ENCODE data around the gene MBD3L2B. TPM values are rescaled to one million over a fixed set of nuclear protein-coding genes. Genes with fewer than 3 reads are reported as not detected.
"Not testable (repeated sequence)": the region's sequence is repeated elsewhere in the genome, so short reads cannot be mapped to it uniquely, and the experiment has no call there.

The MBD3L2B gene
- total RNA-seq, result not detected
- long read RNA-seq, result 0 reads

DNA sequence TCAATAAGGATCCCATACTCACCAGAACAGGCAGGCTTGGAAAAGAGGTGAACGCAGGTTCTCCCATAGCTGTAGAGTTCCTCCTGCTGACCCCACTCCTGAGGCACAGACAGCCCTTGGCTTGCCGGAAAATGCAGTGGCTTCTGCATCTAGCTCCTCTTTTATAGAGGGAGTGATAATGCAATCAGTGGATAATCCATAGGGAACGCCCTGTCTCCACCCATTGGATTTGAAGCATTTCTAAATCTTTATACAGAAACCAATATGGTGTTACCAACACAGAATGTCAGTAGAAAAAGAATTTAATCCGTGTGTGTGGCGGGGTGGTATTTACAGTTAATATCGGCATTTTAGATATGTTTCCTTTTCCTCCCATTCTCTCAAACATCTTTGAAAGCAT lies at the start of gene MBD3L2B:
TSS of gene MBD3L2B (minus strand) at position 101 of the 400 bp plus-strand sequence. CDS start at position 67, 34 bp downstream.
- ATAC-seq; DNase-seq; H3K36me3 ChIP-seq; H3K27me3 ChIP-seq; intact Hi-C loops (cut with DNase I); H3K27ac ChIP-seq; H3K4me3 ChIP-seq; H3K4me1 ChIP-seq; H3K9me3 ChIP-seq: not testable (repeated sequence)
- WGBS (ENCODE audit: insufficient coverage, low coverage, low lambda C conversion rate, missing lambda C conversion rate), result no CpG with 5 or more reads among the region's 6 CpGs

- intact Hi-C loops (cut with DNase I), result no loop called here
- H3K9me3 ChIP-seq, result no peaks in the 10 kb centered on the region
- no peaks in the 10 kb centered on the region for H3K27me3 ChIP-seq
- H3K4me3 ChIP-seq, result peak overlapping the region; percentile 61 to 99 (median 89)
- peak overlapping the region; percentile 25 to 73 (median 33) for H3K27ac ChIP-seq
- peaks cover 0 to 10% (median 3%) of the 10 kb centered on the region in 4 donors for H3K4me1 ChIP-seq
- WGBS (ENCODE audit: insufficient coverage, low coverage, low lambda C conversion rate, missing lambda C conversion rate), result 0% methylated on average over 10 of the region's 12 CpGs
- ATAC-seq, result peak in 1 of 4 donors; percentile 1
- TF ChIP-seq POLR2A (IDR thresholded peaks at IDR 0.05) (no peak), CTCF (IDR thresholded peaks at IDR 0.05) (no peak)
- peaks cover 4 to 26% (median 18%) of the 10 kb centered on the region in 4 donors for H3K36me3 ChIP-seq
- DNase-seq, result no peak
Observed at GRCh38 chr19:7069904-7070226, 48.6 kb upstream of the MBD3L2B start.

GRCh38 chr19:7069042-7069903 lies 48.0 kb upstream of the MBD3L2B start, which contains the start of gene ZNF557:
ZNF557 (plus strand) TSS chr19:7069703; CDS start chr19:7075075, 5,372 bp downstream.
- intact Hi-C loops (cut with DNase I), result no loop called here
- Histone ChIP-seq H3K9me3 (no peaks in the 10 kb centered on the region), H3K36me3 (peaks cover 4 to 26% (median 16%) of the 10 kb centered on the region in 4 donors), H3K27ac (peak within 1 kb of the TSS; percentile 25 to 73 (median 33)), H3K4me3 (peak within 1 kb of the TSS; percentile 61 to 99 (median 89)), H3K4me1 (peaks cover 0 to 10% (median 3%) of the 10 kb centered on the region in 4 donors), H3K27me3 (no peaks in the 10 kb centered on the region)
- DNase-seq, result peak; percentile 99 to 100 (median 100)
- ATAC-seq, result peak; percentile 99 to 100 (median 100)
- TF ChIP-seq POLR2A (IDR thresholded peaks at IDR 0.05) (peak; percentile 61), CTCF (IDR thresholded peaks at IDR 0.05) (no peak)
- under 1% methylated on average over 23 of the region's 56 CpGs for WGBS (ENCODE audit: insufficient coverage, low coverage, low lambda C conversion rate, missing lambda C conversion rate)

DNA sequence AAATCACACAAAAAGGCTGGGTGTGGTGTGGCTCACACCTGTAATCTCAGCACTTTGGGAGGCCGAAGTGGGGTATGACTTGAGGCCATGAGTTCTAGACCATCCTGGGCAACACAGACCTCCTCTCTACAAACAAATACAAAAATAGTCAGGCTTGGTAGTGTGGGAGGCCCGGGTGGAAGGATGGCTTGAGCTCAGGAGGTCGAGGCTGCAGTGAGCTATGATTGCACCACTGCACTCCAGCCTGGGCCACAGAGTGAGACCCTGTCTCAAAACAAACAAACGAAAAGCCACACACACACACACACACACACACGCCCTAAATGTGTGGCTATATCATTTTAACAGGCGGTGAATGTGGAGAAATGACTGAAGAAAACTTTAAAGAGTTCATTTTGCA lies 47.4 kb upstream of the MBD3L2B start:
- intact Hi-C loops (cut with DNase I), result no loop called here
- ATAC-seq (no peak), DNase-seq (no peak)
- H3K27me3 ChIP-seq, result no peaks in the 10 kb centered on the region
- H3K4me1 ChIP-seq, result peaks cover 0 to 10% (median 3%) of the 10 kb centered on the region in 4 donors
- H3K4me3 ChIP-seq, result no peak overlapping the region
- H3K36me3 ChIP-seq, result peaks cover 4 to 22% (median 13%) of the 10 kb centered on the region in 4 donors
- WGBS (ENCODE audit: insufficient coverage, low coverage, low lambda C conversion rate, missing lambda C conversion rate), result 76% methylated on average over 4 of the region's 6 CpGs
- H3K9me3 ChIP-seq, result no peaks in the 10 kb centered on the region
- H3K27ac ChIP-seq, result no peak overlapping the region
- TF ChIP-seq CTCF (IDR thresholded peaks at IDR 0.05), result no peak
- TF ChIP-seq POLR2A (IDR thresholded peaks at IDR 0.05), result no peak

- ATAC-seq, result no peak
- Histone ChIP-seq H3K9me3 (no peaks in the 10 kb centered on the region), H3K4me1 (peaks cover 0 to 10% (median 3%) of the 10 kb centered on the region in 4 donors), H3K36me3 (peaks cover 4 to 15% (median 10%) of the 10 kb centered on the region in 4 donors), H3K27ac (no peak overlapping the region), H3K4me3 (no peak overlapping the region), H3K27me3 (no peaks in the 10 kb centered on the region)
- no peak for DNase-seq
- no peak for TF ChIP-seq POLR2A (IDR thresholded peaks at IDR 0.05)
- TF ChIP-seq CTCF (IDR thresholded peaks at IDR 0.05), result no peak
- WGBS (ENCODE audit: insufficient coverage, low coverage, low lambda C conversion rate, missing lambda C conversion rate), result 86% methylated on average over 2 of the region's 2 CpGs
- intact Hi-C loops (cut with DNase I), result no loop called here
Observed at GRCh38 chr19:7067716-7068115, 46.5 kb upstream of the MBD3L2B start.
